Measurements from ENCODE around the gene NRP2.

GRCh38 chr2:205646680-205647079 is 35.6 kb upstream of the NRP2 start:
- TF ChIP-seq, protein P1, sequence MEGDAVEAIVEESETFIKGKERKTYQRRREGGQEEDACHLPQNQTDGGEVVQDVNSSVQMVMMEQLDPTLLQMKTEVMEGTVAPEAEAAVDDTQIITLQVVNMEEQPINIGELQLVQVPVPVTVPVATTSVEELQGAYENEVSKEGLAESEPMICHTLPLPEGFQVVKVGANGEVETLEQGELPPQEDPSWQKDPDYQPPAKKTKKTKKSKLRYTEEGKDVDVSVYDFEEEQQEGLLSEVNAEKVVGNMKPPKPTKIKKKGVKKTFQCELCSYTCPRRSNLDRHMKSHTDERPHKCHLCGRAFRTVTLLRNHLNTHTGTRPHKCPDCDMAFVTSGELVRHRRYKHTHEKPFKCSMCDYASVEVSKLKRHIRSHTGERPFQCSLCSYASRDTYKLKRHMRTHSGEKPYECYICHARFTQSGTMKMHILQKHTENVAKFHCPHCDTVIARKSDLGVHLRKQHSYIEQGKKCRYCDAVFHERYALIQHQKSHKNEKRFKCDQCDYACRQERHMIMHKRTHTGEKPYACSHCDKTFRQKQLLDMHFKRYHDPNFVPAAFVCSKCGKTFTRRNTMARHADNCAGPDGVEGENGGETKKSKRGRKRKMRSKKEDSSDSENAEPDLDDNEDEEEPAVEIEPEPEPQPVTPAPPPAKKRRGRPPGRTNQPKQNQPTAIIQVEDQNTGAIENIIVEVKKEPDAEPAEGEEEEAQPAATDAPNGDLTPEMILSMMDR (IDR thresholded peaks at IDR 0.05): no peak
- no peak for TF ChIP-seq POLR2A (IDR thresholded peaks at IDR 0.05)

Measured in upper lobe of left lung (tissue), 4 donors.